GDM1 (cell line): Measurements from ENCODE around the gene NTM.

ENCODE experiments used
- DNase-seq: peaks from one replicate; lab custom pipeline; 2025; lab: John Stamatoyannopoulos, UW

Gene NTM

GRCh38 chr11:132008226-132008625 is 637.8 kb downstream of the NTM start:
- DNase-seq: no peak

GRCh38 chr11:132008872-132009271 is 638.5 kb downstream of the NTM start:
- no peak for DNase-seq

DNA sequence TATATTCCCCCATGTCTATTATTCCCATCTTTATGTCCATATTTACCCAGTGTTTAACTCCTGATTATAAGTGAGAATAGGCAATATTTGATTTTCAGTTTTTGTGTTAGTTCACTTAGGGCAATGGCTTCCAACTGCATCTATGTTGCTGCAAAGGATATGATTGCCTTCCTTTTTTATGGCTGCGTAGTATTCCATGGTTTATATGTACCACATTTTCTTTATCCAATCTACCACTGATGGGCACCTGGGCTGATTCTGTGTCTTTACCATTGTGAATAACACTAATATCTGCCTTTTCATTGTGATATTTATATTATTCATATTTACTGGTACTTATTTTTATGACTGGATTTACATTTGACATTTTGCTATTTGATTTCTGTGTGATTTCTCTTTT is 649.6 kb downstream of the NTM start:
- no peak for DNase-seq

DNA sequence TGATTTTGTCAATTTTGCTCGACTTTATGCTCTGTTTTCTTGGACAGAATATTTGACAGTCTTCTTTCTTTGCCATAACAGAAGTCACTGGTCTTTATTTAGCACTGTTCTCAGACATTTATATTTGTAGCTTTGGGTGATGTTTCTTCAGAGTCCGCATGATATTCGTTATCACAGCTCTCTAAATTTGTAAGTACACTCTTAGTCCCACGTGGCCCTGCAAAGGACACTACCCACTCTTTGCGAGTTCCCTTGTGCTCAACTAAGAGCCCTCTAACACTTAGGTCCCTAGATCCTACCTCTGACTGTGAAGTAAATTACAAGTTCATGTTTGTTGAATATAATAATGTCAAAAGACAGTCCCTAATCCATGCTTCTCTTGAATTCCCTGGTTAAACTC is 651.9 kb downstream of the NTM start:
- DNase-seq: no peak

GRCh38 chr11:132022733-132023478 is 652.5 kb downstream of the NTM start:
- no peak for DNase-seq

GRCh38 chr11:132024587-132025295 is 654.3 kb downstream of the NTM start:
- no peak for DNase-seq

DNA sequence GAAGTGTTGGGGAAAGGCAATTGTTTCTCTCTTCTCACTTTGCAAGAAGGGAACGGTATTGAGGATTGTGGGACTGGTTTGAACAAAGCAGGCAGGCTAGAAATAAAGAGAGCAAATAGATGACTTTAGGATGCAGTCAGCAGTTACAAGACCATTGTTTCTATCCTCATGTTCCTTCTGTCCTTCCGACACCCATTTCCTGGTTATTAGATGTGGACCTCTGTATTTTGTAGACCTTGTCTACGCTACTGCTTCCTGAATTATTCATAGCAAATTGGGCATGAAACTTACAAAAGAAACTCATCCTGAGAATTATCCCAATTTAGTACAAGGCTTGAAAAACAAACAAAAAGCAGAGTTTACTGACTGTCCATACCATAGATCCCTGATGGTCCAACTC is 656.3 kb downstream of the NTM start:
- DNase-seq: no peak

DNA sequence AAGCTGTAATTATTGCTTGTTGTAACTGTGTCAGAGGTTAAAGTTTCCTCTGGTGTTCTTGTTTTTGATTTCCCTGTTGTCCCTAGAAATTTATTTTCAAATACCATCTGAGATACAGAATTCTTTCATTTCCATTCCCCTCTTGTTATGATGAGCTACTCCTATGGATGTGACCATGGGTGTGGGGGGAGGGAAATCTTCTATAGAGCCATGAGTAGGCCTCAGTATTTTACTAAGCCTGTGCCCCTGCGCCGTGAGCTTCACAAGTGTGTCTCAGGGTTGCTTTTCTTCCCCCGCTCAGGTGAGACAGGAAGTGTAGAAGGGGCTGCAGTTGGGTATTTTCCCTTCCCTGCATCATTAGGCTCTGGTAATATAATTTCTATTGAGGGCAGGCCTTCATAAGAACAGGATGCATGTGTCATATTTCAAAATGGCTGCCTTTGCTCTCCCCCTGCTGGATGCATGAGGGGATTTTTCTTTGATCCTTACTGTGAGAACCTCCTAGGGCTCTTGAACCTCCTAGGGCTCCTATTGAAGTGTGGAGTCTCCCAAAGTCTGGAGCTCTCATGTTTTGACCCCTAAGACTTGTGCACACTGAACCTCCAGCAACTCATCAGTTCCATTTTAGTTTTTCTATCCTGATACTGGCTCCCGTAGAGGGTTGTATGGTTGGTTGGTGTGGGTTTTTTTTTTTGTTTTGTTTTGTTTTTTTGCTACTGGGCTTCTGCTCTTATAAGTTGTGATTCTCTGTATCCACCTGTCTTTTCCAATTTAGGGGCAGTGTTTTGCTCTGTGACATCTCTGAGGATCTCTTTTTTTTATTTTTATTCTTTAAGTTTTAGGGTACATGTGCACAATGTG is 658.2 kb downstream of the NTM start:
- DNase-seq: no peak

DNA sequence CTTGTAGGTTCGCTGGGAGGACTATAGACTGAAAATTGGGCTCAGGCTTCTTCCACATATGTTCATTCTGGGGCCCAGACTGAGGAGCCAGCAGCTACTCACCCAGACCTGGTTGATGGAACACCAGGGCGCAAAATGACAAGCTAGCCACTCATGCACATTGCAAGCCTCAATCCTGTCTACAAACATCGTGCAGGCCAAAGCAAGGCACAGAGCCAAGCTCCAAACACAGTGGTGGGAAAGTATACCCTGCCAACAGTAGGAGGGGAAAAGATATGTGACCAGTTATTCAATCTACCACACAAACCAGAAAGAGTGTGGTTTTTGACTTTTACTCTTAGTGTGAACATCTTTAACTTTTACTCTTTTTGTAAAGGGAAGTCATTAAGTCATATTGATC is 660.5 kb downstream of the NTM start:
- no peak for DNase-seq

GRCh38 chr11:132032555-132032954 is 662.1 kb downstream of the NTM start:
- no peak for DNase-seq

DNA sequence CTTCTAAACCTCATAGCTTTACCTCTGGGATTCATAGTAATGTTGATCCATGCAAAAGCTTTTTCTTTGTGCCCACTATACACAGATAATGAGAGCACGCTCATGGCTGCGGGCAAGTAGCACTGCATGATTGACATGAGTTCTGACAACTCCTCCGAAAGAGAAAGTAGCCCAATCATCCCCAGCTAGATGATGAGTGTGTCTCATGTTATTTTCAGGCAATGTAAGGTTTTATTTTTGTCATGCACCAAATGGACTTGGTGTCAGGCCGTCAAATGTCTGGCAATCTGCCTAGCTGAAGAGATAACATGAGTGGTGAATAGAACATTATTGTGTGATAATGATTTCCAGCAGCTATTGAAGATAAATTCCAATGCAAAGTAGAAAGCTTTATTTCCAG is 662.6 kb downstream of the NTM start:
- DNase-seq: no peak

GRCh38 chr11:132035228-132035627 is 664.8 kb downstream of the NTM start:
- peak; percentile 27 for DNase-seq

- no peak for DNase-seq
Measured at GRCh38 chr11:132035766-132036165, 665.4 kb downstream of the NTM start.

GRCh38 chr11:132036220-132036619 is 665.8 kb downstream of the NTM start:
- no peak for DNase-seq

GRCh38 chr11:132036746-132037466 is 666.5 kb downstream of the NTM start:
- no peak for DNase-seq

DNA sequence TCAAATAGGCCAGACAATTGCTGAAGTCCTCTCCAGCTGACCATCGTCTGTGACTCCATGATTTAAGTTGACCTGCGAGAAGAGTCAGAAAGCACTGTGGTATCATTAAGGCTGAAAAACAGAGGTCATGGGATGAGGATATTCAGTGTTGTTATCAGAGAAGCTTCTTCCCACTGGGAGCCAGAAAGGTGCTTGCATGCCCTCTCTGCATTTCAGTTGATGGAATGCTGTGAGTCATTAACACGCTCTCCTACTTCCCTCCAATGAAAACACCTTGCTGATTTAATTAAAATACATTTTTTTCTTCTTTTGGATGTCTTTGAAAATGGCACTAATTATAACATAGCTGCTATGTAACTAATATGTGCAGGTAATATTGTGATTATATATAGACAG is 667.0 kb downstream of the NTM start:
- DNase-seq: no peak

DNA sequence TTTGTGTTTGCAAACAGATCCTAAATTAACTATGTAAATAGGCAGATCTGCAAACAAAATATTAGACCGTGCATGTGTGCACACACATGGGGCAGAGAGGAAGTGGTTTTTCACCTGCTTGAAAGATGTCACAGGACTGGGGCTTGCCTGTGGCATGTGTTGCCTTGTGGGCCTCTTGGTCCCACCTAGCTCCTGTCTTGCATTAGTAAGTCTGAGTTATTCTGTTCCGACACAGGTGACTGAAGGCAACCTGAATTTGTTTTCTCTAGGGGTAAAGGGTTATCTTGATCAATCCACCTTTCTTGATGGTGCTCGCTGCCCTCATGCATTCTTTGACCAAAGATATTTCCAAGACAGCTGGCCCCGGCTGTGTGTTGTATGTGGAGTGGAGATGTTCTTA is 667.5 kb downstream of the NTM start:
- no peak for DNase-seq

DNA sequence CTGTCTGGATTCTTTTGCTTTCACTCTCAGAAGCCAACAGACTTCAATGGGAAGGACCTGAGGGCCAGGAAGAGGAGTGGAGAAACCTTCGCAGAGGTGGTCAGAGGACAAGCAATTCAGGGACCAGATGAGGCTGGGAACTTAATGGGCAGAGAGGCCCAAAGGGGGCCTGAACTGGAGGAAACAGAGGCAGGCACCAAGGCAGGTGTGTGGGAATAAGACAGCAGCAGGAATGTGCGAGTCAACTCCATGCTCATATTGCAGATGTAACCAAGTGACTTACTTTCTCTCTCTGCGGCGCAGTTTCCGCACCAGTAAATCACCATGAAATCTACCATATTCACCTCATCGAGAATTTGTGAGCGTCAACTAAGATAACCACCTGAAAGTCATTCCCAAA is 669.1 kb downstream of the NTM start:
- no peak for DNase-seq

- DNase-seq: no peak
Measured at GRCh38 chr11:132042296-132042695, 671.9 kb downstream of the NTM start.

DNA sequence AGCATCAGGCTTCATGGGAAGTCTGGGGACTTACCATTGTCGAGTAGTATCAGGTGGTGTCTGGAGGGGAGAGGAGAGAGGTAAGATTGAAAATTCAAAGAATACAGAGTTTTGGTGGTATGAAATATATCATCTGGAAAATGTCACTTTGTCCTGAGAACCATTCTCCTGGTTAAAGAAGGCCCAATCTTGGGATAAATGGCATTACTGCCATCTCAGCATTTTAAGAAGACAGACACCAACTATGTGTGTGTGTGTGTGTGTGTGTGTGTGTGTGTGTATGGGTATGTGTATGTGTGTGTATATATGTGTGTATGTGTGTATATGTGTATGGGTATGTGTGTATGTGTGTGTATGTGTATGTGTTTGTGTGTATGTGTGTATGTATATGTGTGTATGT is 673.3 kb downstream of the NTM start:
- DNase-seq: no peak

GRCh38 chr11:132045107-132045506 is 674.7 kb downstream of the NTM start:
- DNase-seq: peak; percentile 62

DNA sequence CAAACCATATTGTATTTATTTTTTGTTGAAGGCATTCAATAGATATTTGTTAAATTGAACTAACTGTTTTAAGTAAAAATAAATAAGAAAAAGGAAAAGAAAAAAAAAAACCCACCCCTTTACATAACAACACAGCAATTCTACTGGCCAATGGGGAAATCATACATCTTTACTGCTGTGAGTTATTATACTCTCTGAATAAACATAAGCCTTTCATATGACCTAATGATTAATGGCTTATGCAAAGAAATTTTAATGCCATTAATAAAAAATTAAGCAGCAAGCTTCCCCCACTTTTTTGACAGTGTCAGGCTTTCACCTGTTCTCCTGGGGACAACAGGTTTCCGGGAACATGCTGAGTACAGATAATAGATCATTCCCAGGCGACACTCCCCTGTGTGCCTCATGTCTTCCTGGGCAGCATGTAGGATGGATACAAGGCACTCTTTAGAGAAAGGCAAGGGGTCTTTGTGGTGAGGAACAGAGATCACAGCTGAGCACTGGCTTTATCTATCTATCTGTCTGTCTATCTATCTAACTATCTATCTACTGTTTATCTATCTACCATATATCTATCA is 676.0 kb downstream of the NTM start:
- no peak for DNase-seq
